Fibroblast of villous mesenchyme (primary cell): ENCODE data around the gene TOR4A. TPM values are rescaled to one million over a fixed set of nuclear protein-coding genes. Genes with fewer than 3 reads are reported as not detected.

Experiments used
- DNase-seq: peaks from one replicate; pipeline ENCODE4 v3.0.0-alpha.2; 2010; ENCODE audit warnings: low read depth
- H3K4me3 ChIP-seq: 2 replicates; pipeline ENCODE4 v1.5.1; 2011; ENCODE audit warnings: low read depth, mild to moderate bottlenecking, low read length
- total RNA-seq: library from RNA; depleted of rRNA; stranded (reverse); fragments of >200 nt; gene quantifications from 2 replicates; pipeline ENCODE4 v1.2.3, GENCODE V29; 2012
- TF ChIP-seq, protein P1 (sequence below): IDR thresholded peaks from 2 replicates; pipeline ENCODE4 v1.5.1; 2012; ENCODE audit warnings: low read depth, mild to moderate bottlenecking, low read length; ENCODE audit not compliant: insufficient read depth

Gene TOR4A
- total RNA-seq, 1 donor: 42.3 TPM

GRCh38 chr9:137231372-137232039 lies 46.0 kb upstream of the TOR4A start:
- no peak overlapping the region for H3K4me3 ChIP-seq
- no peak for DNase-seq
- TF ChIP-seq, protein P1, sequence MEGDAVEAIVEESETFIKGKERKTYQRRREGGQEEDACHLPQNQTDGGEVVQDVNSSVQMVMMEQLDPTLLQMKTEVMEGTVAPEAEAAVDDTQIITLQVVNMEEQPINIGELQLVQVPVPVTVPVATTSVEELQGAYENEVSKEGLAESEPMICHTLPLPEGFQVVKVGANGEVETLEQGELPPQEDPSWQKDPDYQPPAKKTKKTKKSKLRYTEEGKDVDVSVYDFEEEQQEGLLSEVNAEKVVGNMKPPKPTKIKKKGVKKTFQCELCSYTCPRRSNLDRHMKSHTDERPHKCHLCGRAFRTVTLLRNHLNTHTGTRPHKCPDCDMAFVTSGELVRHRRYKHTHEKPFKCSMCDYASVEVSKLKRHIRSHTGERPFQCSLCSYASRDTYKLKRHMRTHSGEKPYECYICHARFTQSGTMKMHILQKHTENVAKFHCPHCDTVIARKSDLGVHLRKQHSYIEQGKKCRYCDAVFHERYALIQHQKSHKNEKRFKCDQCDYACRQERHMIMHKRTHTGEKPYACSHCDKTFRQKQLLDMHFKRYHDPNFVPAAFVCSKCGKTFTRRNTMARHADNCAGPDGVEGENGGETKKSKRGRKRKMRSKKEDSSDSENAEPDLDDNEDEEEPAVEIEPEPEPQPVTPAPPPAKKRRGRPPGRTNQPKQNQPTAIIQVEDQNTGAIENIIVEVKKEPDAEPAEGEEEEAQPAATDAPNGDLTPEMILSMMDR: no peak

DNA sequence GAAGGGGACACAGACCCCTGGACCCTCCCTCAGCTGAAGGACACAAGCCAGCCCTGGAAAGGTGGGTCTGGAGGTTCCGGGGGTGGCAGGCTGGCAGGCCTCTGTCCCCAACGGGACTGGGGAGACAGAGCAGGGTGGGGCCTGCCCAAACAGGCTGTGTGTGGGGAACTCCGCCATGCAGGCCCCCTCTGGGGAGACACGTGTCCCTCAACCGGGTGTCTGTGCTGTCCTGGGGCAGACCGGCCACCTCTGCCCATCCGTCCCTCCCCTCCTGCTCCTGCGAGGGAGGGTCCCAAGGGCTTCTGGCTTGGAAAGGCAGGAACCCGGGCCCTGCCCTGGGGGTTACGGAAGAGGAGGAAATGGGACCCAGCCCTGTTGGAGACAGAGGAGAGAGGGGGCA lies 45.4 kb upstream of the TOR4A start:
- DNase-seq: no peak
- H3K4me3 ChIP-seq: no peak overlapping the region
- TF ChIP-seq, protein P1: no peak

GRCh38 chr9:137232510-137232909 lies 45.0 kb upstream of the TOR4A start:
- DNase-seq: no peak

GRCh38 chr9:137233143-137233980 lies 44.2 kb upstream of the TOR4A start:
- TF ChIP-seq, protein P1: no peak
- H3K4me3 ChIP-seq: no peak overlapping the region
- DNase-seq: no peak

More at GRCh38 chr9:137232510-137232909, 45.0 kb upstream of the TOR4A start:
- TF ChIP-seq, protein P1: no peak
- H3K4me3 ChIP-seq: no peak overlapping the region

GRCh38 chr9:137234055-137234697 lies 43.4 kb upstream of the TOR4A start:
- TF ChIP-seq, protein P1: no peak

GRCh38 chr9:137234758-137235423 lies 42.6 kb upstream of the TOR4A start:
- H3K4me3 ChIP-seq: no peak overlapping the region
- TF ChIP-seq, protein P1: no peak
- DNase-seq: no peak

More at GRCh38 chr9:137234055-137234697, 43.4 kb upstream of the TOR4A start:
- DNase-seq: no peak
- no peak overlapping the region for H3K4me3 ChIP-seq
